Ishikawa (cell line): ENCODE results near the gene B4GALNT3.

Experiments
- CEBPB ChIP-seq: IDR thresholded peaks from 2 replicates; pipeline ENCODE4 v1.6.1; 2012
- CREB1 ChIP-seq: IDR thresholded peaks from 2 replicates; pipeline ENCODE4 v1.6.1; 2012; ENCODE audit warnings: low read depth
- EGR1 ChIP-seq: IDR thresholded peaks from 2 replicates; pipeline ENCODE4 v1.6.1; 2012
- EP300 ChIP-seq: IDR thresholded peaks from 2 replicates; pipeline ENCODE4 v1.6.1; 2012; ENCODE audit warnings: borderline replicate concordance
- FOXM1 ChIP-seq: IDR thresholded peaks from 2 replicates; pipeline ENCODE4 v1.6.1; 2012; ENCODE audit warnings: low read depth, borderline replicate concordance
- MAX ChIP-seq: IDR thresholded peaks from 2 replicates; pipeline ENCODE4 v1.6.1; 2012
- NFIC ChIP-seq: IDR thresholded peaks from 2 replicates; pipeline ENCODE4 v1.6.1; 2012
- RAD21 ChIP-seq: IDR thresholded peaks from 2 replicates; pipeline ENCODE4 v1.6.1; 2012; ENCODE audit warnings: low read depth
- REST ChIP-seq: IDR thresholded peaks from 2 replicates; pipeline ENCODE4 v1.6.1; 2012; ENCODE audit warnings: low read depth, mild to moderate bottlenecking
- TAF1 ChIP-seq: IDR thresholded peaks from 2 replicates; pipeline ENCODE4 v1.6.1; 2012; ENCODE audit warnings: low read depth, mild to moderate bottlenecking
- TCF12 ChIP-seq: IDR thresholded peaks from 2 replicates; pipeline ENCODE4 v1.6.1; 2012; ENCODE audit warnings: low read depth
- TEAD4 ChIP-seq: IDR thresholded peaks from 2 replicates; pipeline ENCODE4 v1.6.1; 2012
- USF1 ChIP-seq: IDR thresholded peaks from 2 replicates; pipeline ENCODE4 v1.6.1; 2012
- YY1 ChIP-seq: IDR thresholded peaks from 2 replicates; pipeline ENCODE4 v1.6.1; 2012; ENCODE audit warnings: low read depth
- ZBTB7A ChIP-seq: IDR thresholded peaks from 2 replicates; pipeline ENCODE4 v1.6.1; 2012; ENCODE audit warnings: low read depth

The B4GALNT3 gene

GRCh38 chr12:565161-565560, 105.4 kb downstream of the B4GALNT3 start:
- no peak for TF ChIP-seq ZBTB7A
- no peak for TF ChIP-seq NFIC
- TF ChIP-seq EGR1, result no peak
- no peak for TF ChIP-seq CEBPB
- TF ChIP-seq TAF1, result no peak
- no peak for TF ChIP-seq TEAD4
- no peak for TF ChIP-seq REST

- no peak for TF ChIP-seq TAF1
- TF ChIP-seq MAX, result no peak
- TF ChIP-seq TEAD4, result no peak
- no peak for TF ChIP-seq REST
- no peak for TF ChIP-seq TCF12
- TF ChIP-seq RAD21, result no peak
- TF ChIP-seq YY1, result no peak
- no peak for TF ChIP-seq EGR1
- TF ChIP-seq CREB1, result no peak
- no peak for TF ChIP-seq CEBPB
- TF ChIP-seq USF1, result no peak
Measured at GRCh38 chr12:565589-566105, 105.9 kb downstream of the B4GALNT3 start.

- TF ChIP-seq EGR1, result no peak
- TF ChIP-seq CEBPB, result no peak
- no peak for TF ChIP-seq EP300
- TF ChIP-seq USF1, result no peak
- TF ChIP-seq CREB1, result no peak
- no peak for TF ChIP-seq TCF12
- TF ChIP-seq MAX, result no peak
- no peak for TF ChIP-seq NFIC
- no peak for TF ChIP-seq TAF1
- no peak for TF ChIP-seq RAD21
- no peak for TF ChIP-seq YY1
Measured at GRCh38 chr12:568486-568885, 108.7 kb downstream of the B4GALNT3 start.

- TF ChIP-seq CEBPB (no peak), FOXM1 (no peak), TAF1 (no peak), REST (no peak), USF1 (no peak), EGR1 (no peak), ZBTB7A (no peak), TCF12 (no peak), MAX (no peak)
Measured at GRCh38 chr12:569091-569676, 109.4 kb downstream of the B4GALNT3 start.
